ENCODE data around the gene FHL1.

The FHL1 gene

DNA sequence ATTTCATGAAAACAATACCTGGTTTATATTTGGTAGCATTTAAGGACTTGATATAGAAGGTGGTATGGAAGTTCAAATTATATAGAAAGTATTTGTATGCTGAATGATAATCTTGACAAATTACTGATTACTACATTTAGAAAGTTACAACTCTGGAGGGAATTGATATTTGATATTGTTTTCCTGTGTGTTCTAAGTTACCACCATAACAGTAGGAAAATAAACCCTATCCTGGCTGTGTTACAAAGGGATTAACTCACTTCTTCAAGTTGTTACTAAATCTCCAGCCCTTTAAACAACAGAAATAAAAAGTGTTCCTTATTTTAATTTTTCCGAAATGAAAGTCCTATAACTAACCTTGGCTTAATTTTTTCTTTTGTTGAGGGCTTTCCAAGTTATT lies 36.6 kb downstream of the FHL1 start:
- no peak overlapping the region for H4K91ac ChIP-seq (ENCODE audit: low read depth, low read length)
- no peak overlapping the region for H3K4me3 ChIP-seq (ENCODE audit: low read depth, low read length)
- no peak overlapping the region for H3K27ac ChIP-seq (ENCODE audit: low read depth, low read length)
- no peak overlapping the region for H3K4me2 ChIP-seq (ENCODE audit: low read length)
- no peaks in the 10 kb centered on the region for H3K27me3 ChIP-seq (ENCODE audit: insufficient read depth, low read length)
- no peaks in the 10 kb centered on the region for H3K4me1 ChIP-seq (ENCODE audit: control insufficient read depth in 1 of 2, insufficient read depth in 2 of 2, low read length in 2 of 2)
- no peak overlapping the region for H2BK120ac ChIP-seq (ENCODE audit: insufficient read depth, low read length, poor library complexity)
- H3K9me3 ChIP-seq (ENCODE audit: insufficient read depth, low read depth, low read length) = no peaks in the 10 kb centered on the region
- no peak for DNase-seq
- H3K4ac ChIP-seq (ENCODE audit: low read depth, low read length) = no peak overlapping the region
- no peak overlapping the region for H3K14ac ChIP-seq (ENCODE audit: low read length)
- H3K23ac ChIP-seq (ENCODE audit: low read length) = no peak overlapping the region
- H3K18ac ChIP-seq (ENCODE audit: low read length) = no peak overlapping the region
- H4K8ac ChIP-seq (ENCODE audit: low read depth, low read length) = no peak overlapping the region
- no peak overlapping the region for H2AFZ ChIP-seq (ENCODE audit: insufficient read depth, low read length, poor library complexity)
- no peaks in the 10 kb centered on the region for H3K79me1 ChIP-seq (ENCODE audit: low read length)
- no peak overlapping the region for H2AK5ac ChIP-seq (ENCODE audit: low read length)
- no peaks in the 10 kb centered on the region for H3K79me2 ChIP-seq (ENCODE audit: control insufficient read depth, insufficient read depth, low read length, poor library complexity)
- H3K36me3 ChIP-seq (ENCODE audit: control insufficient read depth in 1 of 2, insufficient read depth in 2 of 2, low read length in 2 of 2) = no peaks in the 10 kb centered on the region
- WGBS (ENCODE audit: extremely low coverage, insufficient coverage, insufficient read length) = no CpG with 5 or more reads among the region's 1 CpG
- H4K12ac ChIP-seq (ENCODE audit: low read depth, low read length) = no peak overlapping the region
- no peak overlapping the region for H2BK12ac ChIP-seq (ENCODE audit: low read length)
- no peak overlapping the region for H2BK5ac ChIP-seq (ENCODE audit: low read depth, low read length, poor library complexity)
- H3K9ac ChIP-seq (ENCODE audit: low read length) = no peak overlapping the region

DNA sequence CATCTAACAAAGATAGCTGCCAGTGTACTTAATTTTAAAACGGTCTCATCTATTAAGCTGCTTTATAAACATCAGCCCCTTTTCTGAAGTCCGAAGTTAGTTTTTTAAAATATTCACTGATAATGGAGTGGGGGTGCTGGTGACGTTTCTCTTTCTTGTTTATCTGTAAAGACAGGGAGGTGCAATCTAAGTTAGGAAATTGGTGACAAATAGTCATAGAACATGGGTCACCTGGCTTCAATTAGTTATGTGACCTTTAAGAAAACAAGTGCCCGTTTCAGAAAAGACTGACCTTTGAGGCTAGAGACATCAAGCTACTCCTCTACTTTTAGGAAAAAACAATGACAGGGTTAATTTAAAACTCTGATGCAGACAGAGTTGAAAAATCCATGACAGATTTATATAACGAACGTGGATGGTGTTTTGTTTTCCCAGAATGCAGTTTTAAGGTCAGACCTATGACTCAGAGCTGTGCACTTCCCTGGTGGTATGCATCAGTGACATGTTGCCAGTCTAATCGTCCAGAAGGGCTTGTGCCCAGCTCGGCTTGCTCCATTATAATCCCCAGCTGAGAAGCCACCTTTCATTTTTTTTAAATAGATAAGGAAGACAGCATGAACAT lies 38.2 kb downstream of the FHL1 start:
- no peak overlapping the region for H4K8ac ChIP-seq (ENCODE audit: low read depth, low read length)
- no peak overlapping the region for H3K4ac ChIP-seq (ENCODE audit: low read depth, low read length)
- H4K91ac ChIP-seq (ENCODE audit: low read depth, low read length) = no peak overlapping the region
- no peak overlapping the region for H3K14ac ChIP-seq (ENCODE audit: low read length)
- no peaks in the 10 kb centered on the region for H3K27me3 ChIP-seq (ENCODE audit: insufficient read depth, low read length)
- no peaks in the 10 kb centered on the region for H3K79me2 ChIP-seq (ENCODE audit: control insufficient read depth, insufficient read depth, low read length, poor library complexity)
- no peak overlapping the region for H2AFZ ChIP-seq (ENCODE audit: insufficient read depth, low read length, poor library complexity)
- WGBS (ENCODE audit: extremely low coverage, insufficient coverage, insufficient read length) = no CpG with 5 or more reads among the region's 8 CpGs
- H3K36me3 ChIP-seq (ENCODE audit: control insufficient read depth in 1 of 2, insufficient read depth in 2 of 2, low read length in 2 of 2) = no peaks in the 10 kb centered on the region
- H3K23ac ChIP-seq (ENCODE audit: low read length) = no peak overlapping the region
- H2BK5ac ChIP-seq (ENCODE audit: low read depth, low read length, poor library complexity) = no peak overlapping the region
- H3K4me2 ChIP-seq (ENCODE audit: low read length) = no peak overlapping the region
- no peak overlapping the region for H2BK12ac ChIP-seq (ENCODE audit: low read length)
- no peak overlapping the region for H3K27ac ChIP-seq (ENCODE audit: low read depth, low read length)
- H3K9ac ChIP-seq (ENCODE audit: low read length) = no peak overlapping the region
- H2BK120ac ChIP-seq (ENCODE audit: insufficient read depth, low read length, poor library complexity) = no peak overlapping the region
- H3K18ac ChIP-seq (ENCODE audit: low read length) = no peak overlapping the region
- no peaks in the 10 kb centered on the region for H3K9me3 ChIP-seq (ENCODE audit: insufficient read depth, low read depth, low read length)
- H4K12ac ChIP-seq (ENCODE audit: low read depth, low read length) = no peak overlapping the region
- H3K4me1 ChIP-seq (ENCODE audit: control insufficient read depth in 1 of 2, insufficient read depth in 2 of 2, low read length in 2 of 2) = no peaks in the 10 kb centered on the region
- H3K4me3 ChIP-seq (ENCODE audit: low read depth, low read length) = no peak overlapping the region
- DNase-seq = no peak
- no peak overlapping the region for H2AK5ac ChIP-seq (ENCODE audit: low read length)
- no peaks in the 10 kb centered on the region for H3K79me1 ChIP-seq (ENCODE audit: low read length)

- H4K91ac ChIP-seq (ENCODE audit: low read depth, low read length) = no peak overlapping the region
- H3K4ac ChIP-seq (ENCODE audit: low read depth, low read length) = no peak overlapping the region
- H3K36me3 ChIP-seq (ENCODE audit: control insufficient read depth in 1 of 2, insufficient read depth in 2 of 2, low read length in 2 of 2) = no peaks in the 10 kb centered on the region
- no peak overlapping the region for H3K4me3 ChIP-seq (ENCODE audit: low read depth, low read length)
- H3K14ac ChIP-seq (ENCODE audit: low read length) = no peak overlapping the region
- no peaks in the 10 kb centered on the region for H3K9me3 ChIP-seq (ENCODE audit: insufficient read depth, low read depth, low read length)
- H3K27me3 ChIP-seq (ENCODE audit: insufficient read depth, low read length) = no peaks in the 10 kb centered on the region
- no peak overlapping the region for H3K9ac ChIP-seq (ENCODE audit: low read length)
- DNase-seq = no peak
- no peak overlapping the region for H3K23ac ChIP-seq (ENCODE audit: low read length)
- no peak overlapping the region for H2BK12ac ChIP-seq (ENCODE audit: low read length)
- H3K79me1 ChIP-seq (ENCODE audit: low read length) = no peaks in the 10 kb centered on the region
- H3K18ac ChIP-seq (ENCODE audit: low read length) = no peak overlapping the region
- no peak overlapping the region for H3K4me2 ChIP-seq (ENCODE audit: low read length)
- no peaks in the 10 kb centered on the region for H3K79me2 ChIP-seq (ENCODE audit: control insufficient read depth, insufficient read depth, low read length, poor library complexity)
- H2BK5ac ChIP-seq (ENCODE audit: low read depth, low read length, poor library complexity) = no peak overlapping the region
- H2BK120ac ChIP-seq (ENCODE audit: insufficient read depth, low read length, poor library complexity) = no peak overlapping the region
- H3K27ac ChIP-seq (ENCODE audit: low read depth, low read length) = no peak overlapping the region
- H2AK5ac ChIP-seq (ENCODE audit: low read length) = no peak overlapping the region
- H3K4me1 ChIP-seq (ENCODE audit: control insufficient read depth in 1 of 2, insufficient read depth in 2 of 2, low read length in 2 of 2) = no peaks in the 10 kb centered on the region
- no peak overlapping the region for H4K8ac ChIP-seq (ENCODE audit: low read depth, low read length)
- no peak overlapping the region for H2AFZ ChIP-seq (ENCODE audit: insufficient read depth, low read length, poor library complexity)
- H4K12ac ChIP-seq (ENCODE audit: low read depth, low read length) = no peak overlapping the region
- WGBS (ENCODE audit: extremely low coverage, insufficient coverage, insufficient read length) = no CpG with 5 or more reads among the region's 3 CpGs
Measured at GRCh38 chrX:136186023-136186413, 38.7 kb downstream of the FHL1 start.

GRCh38 chrX:136189222-136189621 lies 41.9 kb downstream of the FHL1 start:
- no peak overlapping the region for H3K18ac ChIP-seq (ENCODE audit: low read length)
- H4K91ac ChIP-seq (ENCODE audit: low read depth, low read length) = no peak overlapping the region
- no peaks in the 10 kb centered on the region for H3K9me3 ChIP-seq (ENCODE audit: insufficient read depth, low read depth, low read length)
- no peak overlapping the region for H3K27ac ChIP-seq (ENCODE audit: low read depth, low read length)
- H3K14ac ChIP-seq (ENCODE audit: low read length) = no peak overlapping the region
- H3K4me3 ChIP-seq (ENCODE audit: low read depth, low read length) = no peak overlapping the region
- no peak overlapping the region for H3K9ac ChIP-seq (ENCODE audit: low read length)
- no peaks in the 10 kb centered on the region for H3K27me3 ChIP-seq (ENCODE audit: insufficient read depth, low read length)
- H3K36me3 ChIP-seq (ENCODE audit: control insufficient read depth in 1 of 2, insufficient read depth in 2 of 2, low read length in 2 of 2) = no peaks in the 10 kb centered on the region
- H2BK120ac ChIP-seq (ENCODE audit: insufficient read depth, low read length, poor library complexity) = no peak overlapping the region
- no peak overlapping the region for H3K23ac ChIP-seq (ENCODE audit: low read length)
- H2AFZ ChIP-seq (ENCODE audit: insufficient read depth, low read length, poor library complexity) = no peak overlapping the region
- no peak overlapping the region for H2BK5ac ChIP-seq (ENCODE audit: low read depth, low read length, poor library complexity)
- no peak overlapping the region for H3K4ac ChIP-seq (ENCODE audit: low read depth, low read length)
- no peak overlapping the region for H2AK5ac ChIP-seq (ENCODE audit: low read length)
- H4K12ac ChIP-seq (ENCODE audit: low read depth, low read length) = no peak overlapping the region
- no peaks in the 10 kb centered on the region for H3K79me2 ChIP-seq (ENCODE audit: control insufficient read depth, insufficient read depth, low read length, poor library complexity)
- WGBS (ENCODE audit: extremely low coverage, insufficient coverage, insufficient read length) = no CpG with 5 or more reads among the region's 2 CpGs
- no peak overlapping the region for H4K8ac ChIP-seq (ENCODE audit: low read depth, low read length)
- DNase-seq = no peak
- H3K79me1 ChIP-seq (ENCODE audit: low read length) = no peaks in the 10 kb centered on the region
- no peaks in the 10 kb centered on the region for H3K4me1 ChIP-seq (ENCODE audit: control insufficient read depth in 1 of 2, insufficient read depth in 2 of 2, low read length in 2 of 2)
- no peak overlapping the region for H2BK12ac ChIP-seq (ENCODE audit: low read length)
- H3K4me2 ChIP-seq (ENCODE audit: low read length) = no peak overlapping the region

Measured in trophoblast cell (in vitro differentiated cells and primary cell).